Spleen (tissue), 11 donors: ENCODE data around the gene ADM2. TPM values are rescaled to one million over a fixed set of nuclear protein-coding genes. Genes with fewer than 3 reads are reported as not detected.
A peak's percentile ranks its signal among the peaks of the same experiment; 100 is the strongest.

Experiments used
- DNase-seq: peaks from one replicate; pipeline ENCODE4 v3.0.0-alpha.2; 2020
- H3K27ac ChIP-seq, 8 donors: fragments of 200-600 bp; sonication (generic) in 7 of 8; 1 replicate in 4 of 8; 2 replicates in 4 of 8; pipeline versions ENCODE4 v1.5.0 to v1.8.0; 2016 to 2021; ENCODE audit warnings: inconsistent platforms in 4 of 8, mild to moderate bottlenecking in 4 of 8, moderate library complexity in 1 of 8
- H3K27me3 ChIP-seq, 7 donors: fragments of 200-600 bp; sonication (generic) in 6 of 7; replicated peaks in 1 of 7; 1 replicate in 4 of 7; 2 replicates in 3 of 7; pipeline versions ENCODE4 v1.5.0 to v1.8.0; 2016 to 2021; ENCODE audit warnings: inconsistent platforms in 3 of 7, mild to moderate bottlenecking in 1 of 7
- H3K36me3 ChIP-seq, 6 donors: fragments of 200-600 bp; sonication (generic) in 5 of 6; 1 replicate in 4 of 6; 2 replicates in 2 of 6; pipeline versions ENCODE4 v1.5.0 to v1.8.0; 2016 to 2021; ENCODE audit warnings: inconsistent platforms in 2 of 6
- H3K4me1 ChIP-seq, 6 donors: fragments of 200-600 bp; sonication (generic) in 5 of 6; 1 replicate in 3 of 6; 2 replicates in 3 of 6; pipeline versions ENCODE4 v1.5.0 to v1.8.0; 2016 to 2021; ENCODE audit warnings: inconsistent platforms in 3 of 6
- H3K4me3 ChIP-seq, 8 donors: fragments of 200-600 bp; sonication (generic) in 7 of 8; 1 replicate in 4 of 8; 2 replicates in 4 of 8; pipeline versions ENCODE4 v1.5.0 to v1.8.0; 2016 to 2021; ENCODE audit warnings: inconsistent platforms in 4 of 8, mild to moderate bottlenecking in 4 of 8, moderate library complexity in 2 of 8
- H3K9me3 ChIP-seq, 8 donors: fragments of 200-600 bp; sonication (generic) in 7 of 8; 1 replicate in 4 of 8; 2 replicates in 4 of 8; pipeline versions ENCODE4 v1.5.0 to v1.8.0; 2016 to 2021; ENCODE audit warnings: inconsistent platforms in 4 of 8
- CTCF ChIP-seq, 11 experiments: fragments of 200-600 bp in 7 of 11; fragments of 450-650 bp in 4 of 11; sonication (generic) in 4 of 11; IDR thresholded peaks in 8 of 11; conservative IDR thresholded peaks in 3 of 11; 1 replicate in 7 of 11; 2 replicates in 4 of 11; pipeline versions ENCODE4 v1.4.0 to v1.8.0; 2016 to 2021; ENCODE audit warnings: antibody characterized with exemption in 11 of 11, inconsistent platforms in 4 of 11, mild to moderate bottlenecking in 1 of 11
- POLR2A ChIP-seq, 3 donors: fragments of 450-650 bp; IDR thresholded peaks; one replicate each; pipeline ENCODE4 v1.5.1; 2017; ENCODE audit warnings: antibody characterized with exemption in 3 of 3, mild to moderate bottlenecking in 1 of 3
- POLR2AphosphoS5 ChIP-seq, 3 donors: sonication (generic); formaldehyde crosslinking; IDR thresholded peaks; one replicate each; pipeline ENCODE4 v1.5.1; 2017; ENCODE audit warnings: antibody characterized with exemption in 3 of 3
- WGBS, 5 donors: extraction: QIAGEN DNeasy Blood & Tissue Kit in 3 of 5; methylation state at CpG; one replicate each; pipeline versions ENCODE4 v1.1.5 to v1.1.7; 2013 to 2018; 5-methylcytosine and 5-hydroxymethylcytosine counted together
- intact Hi-C: fragments of 100-400 bp; cut with DNase I; formaldehyde crosslinking; loops from one replicate; pipeline ENCODE4 v1.15.0; 2023; ENCODE audit warnings: low total_unique reads
- polyA plus RNA-seq, 3 donors: library from polyadenylated mRNA; stranded (reverse); fragments of 200-250 nt; gene quantifications; one replicate each; pipeline ENCODE4 v1.2.1, GENCODE V29; 2013
- total RNA-seq, 7 donors: library from RNA; depleted of rRNA in 3 of 7; stranded (reverse); fragments of >200 nt in 3 of 7; fragmentation: NEBNext Ultra II Directional in 4 of 7; extraction: Animal tissue kit (Norgen Biotek cat#: 25700) in 4 of 7; gene quantifications; one replicate each; pipeline versions ENCODE4 v1.1.0 to v1.2.1, GENCODE V29; 2016 to 2021
- donor health status: healthy with polysubstance abuse.
- donor health status: DM: no; HTN: no; CAD: no; lungs with moderate emphysema.
- donor health status: DM: no; HTN: no; CAD: no.
- donor health status: Bipolar disorder and iron deficiency.
- donor health status: healthy.
- donor health status: DM: no; HTN: no; CAD: no.
- donor health status: DM: yes; HTN: yes; CAD: no.

Gene ADM2
- total and polyA plus RNA-seq, 10 donors = 0.74 to 3.5 (median 2.0) TPM

GRCh38 chr22:50525104-50525857 is 43.9 kb downstream of the ADM2 start, which contains the start of gene SCO2:
Gene SCO2 (minus strand): TSS chr22:50525598. CDS start chr22:50524411, 1,187 bp downstream.
- DNase-seq = peak; percentile 99
- peaks cover 30 to 73% (median 52%) of the 10 kb centered on the region in 6 donors for H3K4me1 ChIP-seq
- WGBS, 5 donors = 0 to 1% (median 1%) methylated on average over 19 to 84 of the region's 84 CpGs
- peak within 1 kb of the TSS; percentile 39 to 97 (median 82) for H3K4me3 ChIP-seq
- H3K27me3 ChIP-seq = no peaks in the 10 kb centered on the region
- TF ChIP-seq CTCF (IDR thresholded peaks at IDR 0.05 in 8 of 11, conservative IDR thresholded peaks at IDR 0.05 in 3 of 11) (peak in 5 of 11 experiments; percentile 12 to 48 (median 40)), POLR2A (IDR thresholded peaks at IDR 0.05) (peak; percentile 42 to 72 (median 70)), POLR2AphosphoS5 (IDR thresholded peaks at IDR 0.05) (peak; percentile 96 to 97 (median 96))
- H3K27ac ChIP-seq = peak within 1 kb of the TSS; percentile 81 to 100 (median 99)
- intact Hi-C loops = no loop called here
- H3K36me3 ChIP-seq = peaks cover 0 to 59% (median 37%) of the 10 kb centered on the region in 6 donors
- no peaks in the 10 kb centered on the region for H3K9me3 ChIP-seq

- intact Hi-C loops = no loop called here
- peak overlapping the region; percentile 81 to 100 (median 99) for H3K27ac ChIP-seq
- peak overlapping the region; percentile 39 to 97 (median 82) for H3K4me3 ChIP-seq
- no peaks in the 10 kb centered on the region for H3K27me3 ChIP-seq
- 0 to 2% (median 1%) methylated on average over 5 to 33 of the region's 33 CpGs for WGBS, 5 donors
- H3K9me3 ChIP-seq = no peaks in the 10 kb centered on the region
- H3K4me1 ChIP-seq = peaks cover 30 to 78% (median 57%) of the 10 kb centered on the region in 6 donors
- no peak for TF ChIP-seq POLR2AphosphoS5 (IDR thresholded peaks at IDR 0.05)
- TF ChIP-seq CTCF (IDR thresholded peaks at IDR 0.05 in 8 of 11, conservative IDR thresholded peaks at IDR 0.05 in 3 of 11) = peak in 1 of 11 experiments; percentile 46
- no peak for TF ChIP-seq POLR2A (IDR thresholded peaks at IDR 0.05)
- DNase-seq = no peak
- H3K36me3 ChIP-seq = peaks cover 0 to 54% (median 32%) of the 10 kb centered on the region in 6 donors
Measured at GRCh38 chr22:50525858-50526107, 44.4 kb downstream of the ADM2 start.

- DNase-seq = peak; percentile 98
- peak overlapping the region; percentile 39 to 97 (median 82) for H3K4me3 ChIP-seq
- intact Hi-C loops = no loop called here
- WGBS, 5 donors = 0 to 1% (median 0%) methylated on average over 9 to 77 of the region's 77 CpGs
- no peaks in the 10 kb centered on the region for H3K9me3 ChIP-seq
- peaks cover 30 to 83% (median 60%) of the 10 kb centered on the region in 6 donors for H3K4me1 ChIP-seq
- peaks cover 0 to 50% (median 28%) of the 10 kb centered on the region in 6 donors for H3K36me3 ChIP-seq
- TF ChIP-seq POLR2A (IDR thresholded peaks at IDR 0.05) (no peak), CTCF (IDR thresholded peaks at IDR 0.05 in 8 of 11, conservative IDR thresholded peaks at IDR 0.05 in 3 of 11) (peak; percentile 34 to 93 (median 82)), POLR2AphosphoS5 (IDR thresholded peaks at IDR 0.05) (peak in 2 of 3 donors; percentile 41 to 58)
- H3K27me3 ChIP-seq = no peaks in the 10 kb centered on the region
- peak overlapping the region; percentile 81 to 100 (median 99) for H3K27ac ChIP-seq
Measured at GRCh38 chr22:50526108-50526833, 44.9 kb downstream of the ADM2 start.
